Heart right ventricle (tissue), 16 donors: ENCODE data around the gene ZNF436. TPM values are rescaled to one million over a fixed set of nuclear protein-coding genes. Genes with fewer than 3 reads are reported as not detected.
A peak's percentile ranks its signal among the peaks of the same experiment; 100 is the strongest.

Experiments
- ATAC-seq, 8 donors: fragments of 200-7000 bp; cut with Tn5 transposase; one replicate each; pipeline ENCODE4 v1.9.1; 2020; ENCODE audit warnings: mild to moderate bottlenecking in 8 of 8, moderate library complexity in 8 of 8, moderate number of reproducible peaks in 1 of 8
- DNase-seq, 2 donors: peaks; one replicate each; pipeline ENCODE4 v3.0.0-alpha.2; 2020
- H3K27ac ChIP-seq, 10 donors: fragments of 200-600 bp; sonication (generic) in 2 of 10; one replicate each; pipeline versions ENCODE4 v1.5.0 to v1.8.0; 2020 to 2022; ENCODE audit warnings: mild to moderate bottlenecking in 3 of 10
- H3K27me3 ChIP-seq, 7 donors: fragments of 200-600 bp; one replicate each; pipeline ENCODE4 v1.8.0; 2021 to 2022; ENCODE audit warnings: mild to moderate bottlenecking in 2 of 7
- H3K36me3 ChIP-seq, 9 donors: fragments of 200-600 bp; sonication (generic) in 1 of 9; one replicate each; pipeline versions ENCODE4 v1.5.0 to v1.8.0; 2020 to 2022; ENCODE audit warnings: mild to moderate bottlenecking in 2 of 9
- H3K4me1 ChIP-seq, 9 donors: fragments of 200-600 bp; sonication (generic) in 1 of 9; one replicate each; pipeline versions ENCODE4 v1.5.0 to v1.8.0; 2020 to 2022; ENCODE audit warnings: mild to moderate bottlenecking in 4 of 9
- H3K4me3 ChIP-seq, 10 donors: fragments of 200-600 bp; sonication (generic) in 2 of 10; one replicate each; pipeline versions ENCODE4 v1.5.0 to v1.8.0; 2020 to 2022; ENCODE audit warnings: mild to moderate bottlenecking in 7 of 10, moderate library complexity in 2 of 10
- H3K9me3 ChIP-seq, 11 donors: fragments of 200-600 bp in 10 of 11; sonication (generic) in 2 of 11; one replicate each; pipeline versions ENCODE4 v1.5.0 to v1.8.0; 2013 to 2022; ENCODE audit warnings: mild to moderate bottlenecking in 2 of 11, control low read depth in 1 of 11, moderate library complexity in 1 of 11
- CTCF ChIP-seq, 9 donors: fragments of 200-600 bp; sonication (generic) in 2 of 9; IDR thresholded peaks; one replicate each; pipeline versions ENCODE4 v1.5.0 to v1.8.0; 2021 to 2022; ENCODE audit warnings: antibody characterized with exemption in 9 of 9, mild to moderate bottlenecking in 5 of 9, moderate library complexity in 1 of 9
- WGBS, 2 donors: extraction: QIAGEN DNeasy Blood & Tissue Kit; methylation state at CpG; one replicate each; pipeline ENCODE4 v1.1.7; 2013; ENCODE audit warnings: inconsistent platforms in 1 of 2; 5-methylcytosine and 5-hydroxymethylcytosine counted together
- intact Hi-C, 10 donors: fragments of 100-400 bp; cut with DNase I; formaldehyde crosslinking; loops; one replicate each; pipeline versions ENCODE4 v1.11.1 to v1.14.2; 2022
- long read RNA-seq, 3 donors: library from polyadenylated mRNA; unstranded; transcript quantifications; one replicate each; pipeline ENCODE4 v2.0.0, GENCODE V29; 2020 to 2021
- polyA plus RNA-seq, 2 donors: library from polyadenylated mRNA; stranded (reverse); fragments of 200-250 nt; gene quantifications; one replicate each; pipeline ENCODE4 v1.2.3, GENCODE V29; 2013
- total RNA-seq, 10 donors: library from RNA; stranded (reverse); fragmentation: NEBNext Ultra II Directional in 3 of 10; extraction: Animal tissue kit (Norgen Biotek cat#: 25700) in 3 of 10; gene quantifications; one replicate each; pipeline versions ENCODE4 v1.2.1 to v1.2.4, GENCODE V29; 2021 to 2023
- donor health status: Arrhythmogenic right ventricular cardiomyopathy.
- donor health status: ischemic (EF 13 %, LVEDD 7.1; RV severe dilation, severe dysfunction).
- donor health status: healthy with polysubstance abuse.
- donor health status: DM: no; HTN: yes; CAD: no.
- donor health status: DM: no; HTN: no; CAD: no.
- donor health status: ischemic (EF 25% LVEDD 6.9; RV normal size, moderate dysfunction).
- donor health status: ischemic (EF 25% LVEDD 5.7; RV mildly dilated, moderate dysfunction).
- donor health status: healthy.
- donor health status: DM: yes; HTN: yes; CAD: no.
- donor health status: Ischemic cardiomyopathy.
- donor health status: ischemic (EF 35%, LVEDD 5.7; RV mildly dilated, moderate dysfunction).
- donor health status: nonischemic (EF 11% LVEDD 7.7; RV severe dilation, severe dysfunction).
- donor health status: DM: yes; HTN: yes; CAD: no.
- donor health status: PGD.
- donor health status: ischemic (EF 29% LVEDD 5.4; RV normal size, mild dysfunction).
- donor health status: nonischemic (EF 23%, LVEDD 6.1; RV moderate dilation, normal function).

ZNF436 gene
- total RNA-seq (10 to 100 TPM in 9 of 10 donors, 1 to 10 TPM in 1; 9.4 to 25.5 (median 16.3) TPM), polyA plus RNA-seq (1 to 10 TPM; 3.3 to 4.2 TPM)
- long read RNA-seq, donor 1, full-length matches to known transcripts: 13 of 14 reads
- long read RNA-seq, donor 1, partial matches to known transcripts: 0 of 14 reads
- long read RNA-seq, donor 1, other reads (novel, unspliced or antisense): 1 of 14 reads
- long read RNA-seq, donor 2, full-length matches to known transcripts: 9 of 13 reads
- long read RNA-seq, donor 2, partial matches to known transcripts: 0 of 13 reads
- long read RNA-seq, donor 2, other reads (novel, unspliced or antisense): 4 of 13 reads
- long read RNA-seq, donor 3, full-length matches to known transcripts: 20 of 28 reads
- long read RNA-seq, donor 3, partial matches to known transcripts: 0 of 28 reads
- long read RNA-seq, donor 3, other reads (novel, unspliced or antisense): 8 of 28 reads

GRCh38 chr1:23369335-23370013 is at the start of gene ZNF436:
Gene ZNF436 (minus strand): TSS chr1:23369836. CDS start chr1:23368005, 1,831 bp downstream.
- WGBS, 2 donors: 0% methylated on average over 29 of the region's 29 CpGs
- Histone ChIP-seq H3K36me3 (peaks cover 0 to 33% (median 27%) of the 10 kb centered on the region in 9 donors), H3K4me3 (peak within 1 kb of the TSS; percentile 65 to 98 (median 86)), H3K27me3 (no peaks in the 10 kb centered on the region), H3K4me1 (peaks cover 11 to 57% (median 47%) of the 10 kb centered on the region in 9 donors), H3K27ac (peak within 1 kb of the TSS; percentile 76 to 99 (median 97)), H3K9me3 (peaks cover 0 to 24% (median 2%) of the 10 kb centered on the region in 11 donors)
- intact Hi-C loops: loop anchor here in 7 of 10 donors (2.0 to 5.0 kb wide), 5 partner anchors 25 to 35 kb away; partner anchors contain the start of gene HNRNPR (in 2 of the 7)
- ATAC-seq (peak; percentile 31 to 73 (median 61)), DNase-seq (peak; percentile 83 to 97)
- TF ChIP-seq CTCF (IDR thresholded peaks at IDR 0.05): no peak

GRCh38 chr1:23419180-23419579 is 49.5 kb upstream of the ZNF436 start:
- Histone ChIP-seq H3K36me3 (peaks cover 0 to 32% (median 0%) of the 10 kb centered on the region in 9 donors), H3K27me3 (peaks cover 0 to 9% (median 0%) of the 10 kb centered on the region in 7 donors), H3K27ac (no peak overlapping the region), H3K9me3 (no peaks in the 10 kb centered on the region), H3K4me1 (peaks cover 10 to 51% (median 29%) of the 10 kb centered on the region in 9 donors), H3K4me3 (no peak overlapping the region)
- DNase-seq (no peak), ATAC-seq (no peak)
- no peak for TF ChIP-seq CTCF (IDR thresholded peaks at IDR 0.05)
- intact Hi-C loops: no loop called here
- WGBS, 2 donors: 64 to 72% methylated on average over 6 of the region's 6 CpGs

- no peaks in the 10 kb centered on the region for H3K9me3 ChIP-seq
- DNase-seq (peak; percentile 39 to 48), ATAC-seq (peak in 5 of 8 donors; percentile 22 to 54 (median 42))
- intact Hi-C loops: no loop called here
- H3K27ac ChIP-seq: peak overlapping the region in 6 of 10 donors; percentile 13 to 59 (median 46)
- H3K4me3 ChIP-seq: no peak overlapping the region
- peaks cover under 1 to 37% (median 13%) of the 10 kb centered on the region in 9 donors for H3K4me1 ChIP-seq
- TF ChIP-seq CTCF (IDR thresholded peaks at IDR 0.05): no peak
- peaks cover 0 to 32% (median 0%) of the 10 kb centered on the region in 9 donors for H3K36me3 ChIP-seq
- 29 to 36% methylated on average over 3 of the region's 3 CpGs for WGBS, 2 donors
- H3K27me3 ChIP-seq: no peaks in the 10 kb centered on the region
These were observed 47.9 kb upstream of the ZNF436 start for GRCh38 chr1:23417570-23417969.

GRCh38 chr1:23416964-23417363 is 47.3 kb upstream of the ZNF436 start:
- intact Hi-C loops: no loop called here
- ATAC-seq: no peak
- peaks cover 0 to 32% (median 0%) of the 10 kb centered on the region in 9 donors for H3K36me3 ChIP-seq
- TF ChIP-seq CTCF (IDR thresholded peaks at IDR 0.05): no peak
- no peak overlapping the region for H3K4me3 ChIP-seq
- H3K9me3 ChIP-seq: no peaks in the 10 kb centered on the region
- no peaks in the 10 kb centered on the region for H3K27me3 ChIP-seq
- no peak overlapping the region for H3K27ac ChIP-seq
- WGBS, 2 donors: 83 to 87% methylated on average over 4 of the region's 4 CpGs
- H3K4me1 ChIP-seq: peaks cover 0 to 30% (median 7%) of the 10 kb centered on the region in 9 donors
- no peak for DNase-seq
